K562 (cell line): ENCODE data around the gene GRIK3. TPM values are rescaled to one million over a fixed set of nuclear protein-coding genes. Genes with fewer than 3 reads are reported as not detected.

Source experiments
- ATAC-seq: fragments of 200-7000 bp; cut with Tn5 transposase; 3 replicates; pipeline ENCODE4 v1.9.1; 2020; ENCODE audit warnings: moderate library complexity
- BruUV-seq: library from RNA; stranded (reverse); fragments of 400-500 nt; replicated peaks from 2 replicates; lab custom pipeline; 2021; lab: Mats Ljungman, UMichigan
- CTCF ChIA-PET: fragments of 300-600 bp; formaldehyde crosslinking; extraction: SDS; loops from one replicate; lab custom pipeline; 2021; ENCODE audit warnings: low intra/inter-chr PET ratio; lab: Yijun Ruan, JAX
- POLR2A ChIA-PET: fragments of 300-600, 350-650 bp; sonication (Branson Sonifier 250); formaldehyde crosslinking; extraction: SDS; loops from one replicate; lab custom pipeline; 2021; ENCODE audit warnings: antibody characterized with exemption, inconsistent platforms; lab: Yijun Ruan, JAX
- DNase-seq, 4 experiments: peaks; one replicate each; pipeline versions ENCODE4 v3.0.0 to v3.0.0-alpha.2; 2011 to 2018; ENCODE audit warnings: low spot score in 3 of 4, mixed read lengths in 3 of 4; ENCODE audit errors: extremely low read depth in 1 of 4
- FAIRE-seq: peaks from 2 replicates; lab custom pipeline; 2011; peaks lifted over from hg19 to GRCh38; lab: Jason Lieb, UNC
- H2AFZ ChIP-seq: 2 replicates; pipeline ENCODE4 v1.6.0; 2011; ENCODE audit warnings: low read depth, low read length, control low read depth, inconsistent platforms
- H3K27ac ChIP-seq: fragments of 200-600 bp; 3 replicates; pipeline ENCODE4 v1.8.0; 2011; ENCODE audit warnings: low read depth, mild to moderate bottlenecking, control low read depth, inconsistent platforms, low read length, moderate library complexity, mixed read lengths; ENCODE audit errors: extremely low read depth
- H3K27me3 ChIP-seq, 2 experiments: fragments of 300-600 bp in 1 of 2; 2 replicates in 1 of 2; 3 replicates in 1 of 2; pipeline versions ENCODE4 v1.6.0 to v1.8.0; 2011; ENCODE audit warnings: inconsistent platforms in 2 of 2, low read length in 2 of 2, mild to moderate bottlenecking in 1 of 2, mixed read lengths in 1 of 2, moderate library complexity in 1 of 2; ENCODE audit not compliant: control insufficient read depth in 2 of 2, insufficient read depth in 2 of 2
- H3K36me3 ChIP-seq: fragments of 300-600 bp; 3 replicates; pipeline ENCODE4 v1.8.0; 2011; ENCODE audit warnings: mild to moderate bottlenecking, low read length, inconsistent platforms; ENCODE audit not compliant: control insufficient read depth, insufficient read depth
- H3K4me1 ChIP-seq, 2 experiments: fragments of 200-600 bp in 1 of 2; replicated peaks in 1 of 2; 2 replicates in 1 of 2; 3 replicates in 1 of 2; pipeline versions ENCODE4 v1.5.1 to v1.8.0; 2011; ENCODE audit warnings: inconsistent platforms in 2 of 2, low read length in 2 of 2, mild to moderate bottlenecking in 1 of 2, mixed read lengths in 1 of 2, moderate library complexity in 1 of 2; ENCODE audit not compliant: control insufficient read depth in 2 of 2, insufficient read depth in 2 of 2
- H3K4me2 ChIP-seq: 2 replicates; pipeline ENCODE4 v1.6.1; 2011; ENCODE audit warnings: low read length, control low read depth, inconsistent platforms, mixed read lengths; ENCODE audit not compliant: insufficient read depth
- H3K4me3 ChIP-seq: fragments of 200-600 bp; sonication (generic), shearing (Covaris generic); 2 replicates; pipeline ENCODE4 v1.5.1; 2016; ENCODE audit warnings: control low read depth, inconsistent platforms
- H3K79me2 ChIP-seq: fragments of 200-600 bp; 3 replicates; pipeline ENCODE4 v1.8.0; 2011; ENCODE audit warnings: low read length, inconsistent platforms; ENCODE audit not compliant: control insufficient read depth, insufficient read depth
- H3K9ac ChIP-seq, 2 experiments: 2 replicates each; pipeline versions ENCODE4 v1.6.0 to v1.6.1; 2011; ENCODE audit warnings: low read depth in 2 of 2, low read length in 2 of 2, control low read depth in 1 of 2, inconsistent platforms in 1 of 2, mild to moderate bottlenecking in 1 of 2, mixed read lengths in 1 of 2; ENCODE audit not compliant: insufficient read depth in 1 of 2
- H3K9me1 ChIP-seq: one replicate; pipeline ENCODE4 v1.6.0; 2011; ENCODE audit warnings: inconsistent platforms, mild to moderate bottlenecking, low read length, moderate library complexity; ENCODE audit not compliant: control insufficient read depth, insufficient read depth
- H3K9me3 ChIP-seq: replicated peaks from 2 replicates; pipeline ENCODE4 v1.5.1; 2011; ENCODE audit warnings: low read depth, low read length, inconsistent platforms; ENCODE audit not compliant: control insufficient read depth, insufficient read depth
- H4K20me1 ChIP-seq: replicated peaks from 2 replicates; pipeline ENCODE4 v1.6.1; 2011; ENCODE audit warnings: low read length, inconsistent platforms, mixed read lengths; ENCODE audit not compliant: control insufficient read depth, insufficient read depth
- CEBPB ChIP-seq: fragments of 450-650 bp; IDR thresholded peaks from 2 replicates; pipeline ENCODE4 v1.6.1; 2016; ENCODE audit warnings: missing genetic modification characterization, missing compliant biosample characterization
- CTCF ChIP-seq, 3 experiments: IDR thresholded peaks in 2 of 3; conservative IDR thresholded peaks in 1 of 3; 2 replicates each; pipeline ENCODE4 v1.5.1; 2011 to 2012; ENCODE audit warnings: low read length in 3 of 3, mild to moderate bottlenecking in 3 of 3, control low read depth in 2 of 3, improper control_type of control experiment in 1 of 3, inconsistent platforms in 1 of 3, low read depth in 1 of 3, mixed read lengths in 1 of 3, moderate library complexity in 1 of 3; ENCODE audit not compliant: insufficient read depth in 2 of 3
- E2F8 ChIP-seq: fragments of 450-650 bp; IDR thresholded peaks from 2 replicates; pipeline ENCODE4 v1.7.1; 2018; ENCODE audit warnings: mild to moderate bottlenecking, low read depth; ENCODE audit not compliant: partially characterized antibody
- KDM2B ChIP-seq: fragments of 250-450 bp; sonication (Bioruptor Pico); IDR thresholded peaks from 2 replicates; pipeline ENCODE4 v1.8.0; 2021; ENCODE audit warnings: mild to moderate bottlenecking, moderate library complexity
- KLF16 ChIP-seq: IDR thresholded peaks from 2 replicates; pipeline ENCODE4 v1.6.1; 2016; ENCODE audit warnings: antibody characterized with exemption
- SRSF1 ChIP-seq: fragments of 200-400 bp; formaldehyde crosslinking; IDR thresholded peaks from 2 replicates; pipeline ENCODE4 v1.6.1; 2017; ENCODE audit warnings: mild to moderate bottlenecking, low read depth, low read length, moderate library complexity
- SRSF3 ChIP-seq: fragments of 200-400 bp; formaldehyde crosslinking; IDR thresholded peaks from 2 replicates; pipeline ENCODE4 v1.6.1; 2016; ENCODE audit warnings: mild to moderate bottlenecking, low read length, moderate library complexity; ENCODE audit not compliant: insufficient read depth
- TCF7L2 ChIP-seq: fragments of 150-350 bp; IDR thresholded peaks from 2 replicates; pipeline ENCODE4 v1.6.1; 2016; ENCODE audit warnings: low read depth, mild to moderate bottlenecking, low read length, moderate library complexity
- THRA ChIP-seq: fragments of 450-650 bp; IDR thresholded peaks from 2 replicates; pipeline ENCODE4 v1.6.1; 2017; ENCODE audit warnings: mild to moderate bottlenecking, moderate library complexity
- YY1 ChIP-seq, 3 experiments: IDR thresholded peaks; 2 replicates each; pipeline ENCODE4 v1.6.1; 2011; ENCODE audit warnings: low read length in 2 of 3, mild to moderate bottlenecking in 2 of 3, moderate library complexity in 2 of 3, borderline replicate concordance in 1 of 3, control low read depth in 1 of 3, low read depth in 1 of 3; ENCODE audit not compliant: insufficient read depth in 3 of 3, insufficient replicate concordance in 2 of 3, control insufficient read depth in 1 of 3, insufficient read length in 1 of 3; ENCODE audit errors: extremely low read depth in 1 of 3
- ZBTB12 ChIP-seq: fragments of 250-450 bp; sonication (Bioruptor Pico); IDR thresholded peaks from 2 replicates; pipeline ENCODE4 v1.4.0; 2020
- ZNF561 ChIP-seq: fragments of 450-650 bp; formaldehyde crosslinking; conservative IDR thresholded peaks from 2 replicates; pipeline ENCODE4 v1.4.0; 2020; ENCODE audit warnings: mild to moderate bottlenecking, moderate library complexity
- ZNF740 ChIP-seq, 3 experiments: fragments of 200-800 bp in 1 of 3; sonication (Bioruptor generic) in 1 of 3; sonication (generic) in 1 of 3; formaldehyde crosslinking in 1 of 3; IDR thresholded peaks; 2 replicates each; pipeline versions ENCODE4 v1.6.1 to v1.8.0; 2016 to 2022; ENCODE audit warnings: mild to moderate bottlenecking in 2 of 3, missing compliant biosample characterization in 2 of 3, missing genetic modification characterization in 2 of 3, missing genetic modification reagents in 1 of 3
- WGBS: fragments of 100-300 bp; shearing (Covaris generic); methylation state at CpG from one replicate; pipeline ENCODE4 v1.1.6; 2016; ENCODE audit warnings: low coverage, mixed read lengths; ENCODE audit not compliant: insufficient coverage; ENCODE audit errors: missing lambda C conversion rate; 5-methylcytosine and 5-hydroxymethylcytosine counted together
- in situ Hi-C: fragments of 300-500 bp; cut with MboI; formaldehyde crosslinking; loops from 4 replicates; pipeline ENCODE4 v1.15.0; 2018; ENCODE audit warnings: inconsistent platforms, mixed read lengths
- intact Hi-C: fragments of 100-400 bp; cut with micrococcal nuclease; formaldehyde crosslinking; loops from 2 replicates; pipeline ENCODE4 v1.14.2; 2022
- polyA plus RNA-seq, 8 experiments: library from polyadenylated mRNA; depleted of rRNA in 4 of 8; stranded (reverse) in 5 of 8; unstranded in 3 of 8; fragments of >200 nt; fragmentation: Nextera tagmentation in 2 of 8; fragmentation: Illumina TruSeq in 1 of 8; extraction: Ambion mirVana in 2 of 8; extraction: Trizol in 1 of 8; gene quantifications; 2 replicates each; pipeline versions ENCODE4 v1.2.1 to v1.2.3, GENCODE V29; 2011 to 2014; ENCODE audit warnings: inconsistent platforms in 1 of 8, missing spikeins in 1 of 8
- total RNA-seq, 7 experiments: library from RNA; depleted of rRNA in 6 of 7; stranded (reverse); fragments of >200 nt in 6 of 7; fragmentation: Illumina TruSeq in 2 of 7; extraction: Trizol in 2 of 7; gene quantifications; 2 replicates each; pipeline versions ENCODE4 v1.2.1 to v1.2.3, GENCODE V29; 2011 to 2021; ENCODE audit warnings: low replicate concordance in 1 of 7

The GRIK3 gene
- total and polyA plus RNA-seq, 9 of the 15 experiments (the other 6 are each of a cell fraction or from before 2014, with no cell fraction given), result not detected

GRCh38 chr1:37009521-37009920, 24.8 kb downstream of the GRIK3 start:
- 0% methylated on average over 5 of the region's 5 CpGs for WGBS
- ATAC-seq (no peak), DNase-seq (no peak), FAIRE-seq (no peak)
- Histone ChIP-seq H4K20me1 (peaks cover 4% of the 10 kb centered on the region; the same call in 1 of the 2 replicates), H3K9ac (no peak overlapping the region), H3K9me1 (no peaks in the 10 kb centered on the region), H3K4me3 (no peak overlapping the region), H3K9me3 (no peaks in the 10 kb centered on the region), H2AFZ (no peak overlapping the region), H3K27ac (no peak overlapping the region), H3K27me3 (peaks cover 0 to 8% of the 10 kb centered on the region in 2 experiments; a peak in 2 of 5 replicates), H3K79me2 (no peaks in the 10 kb centered on the region), H3K4me1 (no peaks in the 10 kb centered on the region), H3K36me3 (no peaks in the 10 kb centered on the region)
- no TSS peak for BruUV-seq
- CTCF ChIA-PET, result no interaction called here
- in situ Hi-C loops (no loop called here), intact Hi-C loops (no loop called here)
- POLR2A ChIA-PET, result interaction anchor here (1.2 kb wide), 1 partner anchor 57 kb away, joined by 4 read pairs; no protein-coding TSS in a partner anchor
- TF ChIP-seq SRSF3 (no peak), ZNF740 (CRISPR knock-in tag; IDR thresholded peaks at IDR 0.05) (no peak), ZNF740 (tag; IDR thresholded peaks at IDR 0.05) (no peak), SRSF1 (no peak), KLF16 (no peak), CTCF (IDR thresholded peaks at IDR 0.05 in 2 of 3, conservative IDR thresholded peaks at IDR 0.05 in 1 of 3; ENCODE audit: insufficient read depth in 2 of 3, low read depth in 1 of 3, low read length in 3 of 3) (no peak), KDM2B (no peak), TCF7L2 (no peak), ZNF561 (CRISPR knock-in tag) (no peak), THRA (no peak), ZBTB12 (CRISPR knock-in tag) (no peak), YY1 (IDR thresholded peaks at IDR 0.05; ENCODE audit: borderline replicate concordance in 1 of 3, control insufficient read depth in 1 of 3, extremely low read depth in 1 of 3, insufficient read depth in 3 of 3, insufficient read length in 1 of 3, insufficient replicate concordance in 2 of 3, low read depth in 1 of 3, low read length in 2 of 3) (no peak), E2F8 (no peak), CEBPB (tag) (no peak)
- TF ChIP-seq, all 486 proteins: peak for 0
- H3K4me2 ChIP-seq, result no peak overlapping the region
